CD4-positive, alpha-beta memory T cell (primary cell): ENCODE data around the gene CDYL. TPM values are rescaled to one million over a fixed set of nuclear protein-coding genes. Genes with fewer than 3 reads are reported as not detected.
"Not testable (repeated sequence)": the region's sequence is repeated elsewhere in the genome, so short reads cannot be mapped to it uniquely, and the experiment has no call there.

Source experiments
- CTCF ChIA-PET: fragments of 350-600 bp; sonication (Branson Sonifier 250); formaldehyde crosslinking; loops from one replicate; lab custom pipeline; 2021; ENCODE audit warnings: inconsistent platforms; ENCODE audit not compliant: partially characterized antibody; lab: Charles Lee
- POLR2A ChIA-PET: fragments of 350-600 bp; sonication (Branson Sonifier 250); formaldehyde crosslinking; loops from one replicate; lab custom pipeline; 2021; ENCODE audit not compliant: partially characterized antibody; lab: Charles Lee
- DNase-seq, 5 donors: peaks; one replicate each; pipeline versions ENCODE4 v3.0.0 to v3.0.0-alpha.2; 2020 to 2022; ENCODE audit warnings: mixed read lengths in 1 of 5
- H3K27ac ChIP-seq: one replicate; pipeline ENCODE4 v1.7.0; 2013; ENCODE audit warnings: low read depth, low read length
- H3K27me3 ChIP-seq: 2 replicates; pipeline ENCODE4 v1.7.0; 2013; ENCODE audit warnings: mild to moderate bottlenecking, low read length, moderate library complexity; ENCODE audit not compliant: insufficient read depth
- H3K36me3 ChIP-seq: 2 replicates; pipeline ENCODE4 v1.7.0; 2013; ENCODE audit warnings: mild to moderate bottlenecking, low read length, moderate library complexity; ENCODE audit not compliant: insufficient read depth
- H3K4me1 ChIP-seq: 2 replicates; pipeline ENCODE4 v1.7.0; 2013; ENCODE audit warnings: mild to moderate bottlenecking, low read length, moderate library complexity; ENCODE audit not compliant: insufficient read depth
- H3K4me3 ChIP-seq, 2 donors: one replicate each; pipeline ENCODE4 v1.7.0; 2013; ENCODE audit warnings: low read length in 2 of 2, mild to moderate bottlenecking in 1 of 2
- H3K9me3 ChIP-seq, 2 donors: one replicate each; pipeline ENCODE4 v1.7.0; 2013; ENCODE audit warnings: low read length in 2 of 2, control low read depth in 1 of 2; ENCODE audit not compliant: control insufficient read depth in 1 of 2
- H3K27ac Mint-ChIP-seq, 7 donors: one replicate each; pipeline ENCODE4 v1.8.0; 2020 to 2021; ENCODE audit warnings: mixed read lengths in 7 of 7, mild to moderate bottlenecking in 6 of 7, inconsistent platforms in 3 of 7, moderate library complexity in 3 of 7
- H3K27me3 Mint-ChIP-seq, 2 donors: one replicate each; pipeline ENCODE4 v1.8.0; 2020 to 2021; ENCODE audit warnings: mixed read lengths in 2 of 2
- H3K36me3 Mint-ChIP-seq, 2 donors: one replicate each; pipeline ENCODE4 v1.8.0; 2020 to 2021; ENCODE audit warnings: mixed read lengths in 2 of 2, inconsistent platforms in 1 of 2, mild to moderate bottlenecking in 1 of 2
- H3K4me1 Mint-ChIP-seq, 4 donors: one replicate each; pipeline ENCODE4 v1.8.0; 2020 to 2021; ENCODE audit warnings: mixed read lengths in 4 of 4, mild to moderate bottlenecking in 1 of 4
- H3K4me3 Mint-ChIP-seq, 8 donors: one replicate each; pipeline ENCODE4 v1.8.0; 2020 to 2021; ENCODE audit warnings: mixed read lengths in 8 of 8, mild to moderate bottlenecking in 7 of 8, moderate library complexity in 6 of 8, inconsistent platforms in 3 of 8
- H3K9me3 Mint-ChIP-seq, 8 donors: one replicate each; pipeline ENCODE4 v1.8.0; 2020 to 2021; ENCODE audit warnings: mixed read lengths in 8 of 8, mild to moderate bottlenecking in 5 of 8, inconsistent platforms in 3 of 8, moderate library complexity in 1 of 8
- intact Hi-C: fragments of 100-400 bp; cut with micrococcal nuclease; formaldehyde crosslinking; loops from one replicate; pipeline ENCODE4 v1.15.1; 2023
- polyA plus RNA-seq, 2 donors: library from polyadenylated mRNA; unstranded; fragments of 300-500 nt; fragmentation: Illumina TruSeq; gene quantifications; one replicate each; pipeline ENCODE4 v1.2.3, GENCODE V29; 2021
- total RNA-seq, 2 experiments: library from RNA; stranded (reverse); gene quantifications; one replicate each; pipeline ENCODE4 v1.2.3, GENCODE V29; 2021

The CDYL gene
- total and polyA plus RNA-seq, 4 experiments from 2014 or later: 1.5 to 36.7 (median 19.2) TPM

DNA sequence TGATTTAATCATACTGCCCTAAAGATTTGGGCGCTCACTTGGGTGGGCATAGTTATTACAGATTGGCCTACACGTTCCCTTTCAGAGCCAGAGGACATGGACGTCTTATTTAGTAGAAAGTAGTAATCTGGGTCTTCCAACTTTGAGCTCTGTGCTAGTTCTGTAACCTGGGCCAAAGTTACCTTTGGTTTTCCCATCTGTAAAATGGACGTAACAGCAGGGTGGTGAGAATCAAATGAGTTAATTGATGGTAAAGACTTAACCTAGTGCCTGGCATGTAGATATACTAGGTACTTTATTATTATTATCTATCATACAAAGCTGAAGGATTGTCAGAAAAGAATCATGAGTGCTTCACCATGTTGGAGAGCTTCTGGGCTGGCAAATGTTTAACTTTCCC, 74.8 kb downstream of the CDYL start:
- peaks cover 12% of the 10 kb centered on the region for H3K4me1 ChIP-seq
- no peaks in the 10 kb centered on the region for H3K27me3 ChIP-seq
- peaks cover 45 to 67% (median 55%) of the 10 kb centered on the region in 4 donors for H3K4me1 Mint-ChIP-seq
- peaks cover 0 to 4% of the 10 kb centered on the region in 2 donors for H3K9me3 ChIP-seq
- ChIA-PET CTCF (no interaction called here), POLR2A (no interaction called here)
- peaks cover 0 to 7% (median 2%) of the 10 kb centered on the region in 8 donors for H3K9me3 Mint-ChIP-seq
- DNase-seq: no peak
- H3K4me3 ChIP-seq: no peak overlapping the region
- H3K27ac Mint-ChIP-seq: no peak overlapping the region
- H3K27ac ChIP-seq: no peak overlapping the region
- no peaks in the 10 kb centered on the region for H3K36me3 ChIP-seq
- peaks cover 9 to 25% of the 10 kb centered on the region in 2 donors for H3K36me3 Mint-ChIP-seq
- no peak overlapping the region for H3K4me3 Mint-ChIP-seq
- intact Hi-C loops: no loop called here
- H3K27me3 Mint-ChIP-seq: no peaks in the 10 kb centered on the region

DNA sequence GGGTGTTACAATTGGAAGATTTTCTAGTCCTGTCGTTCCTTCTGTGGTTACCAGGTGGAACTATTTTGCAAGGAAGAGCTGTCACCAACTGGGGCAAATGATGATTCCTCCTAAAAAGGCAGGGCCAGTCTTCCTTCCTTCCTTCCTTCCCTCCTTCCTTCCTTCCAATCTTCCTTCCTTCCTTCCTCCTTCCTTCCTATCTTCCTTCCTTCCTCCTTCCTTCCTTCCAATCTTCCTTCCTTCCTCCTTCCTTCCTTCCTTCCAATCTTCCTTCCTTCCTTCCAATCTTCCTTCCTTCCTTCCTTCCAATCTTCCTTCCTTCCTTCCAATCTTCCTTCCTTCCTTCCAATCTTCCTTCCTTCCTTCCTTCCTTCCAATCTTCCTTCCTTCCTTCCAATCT, 76.0 kb downstream of the CDYL start:
- Mint-ChIP-seq H3K4me1 (peaks cover 44 to 66% (median 58%) of the 10 kb centered on the region in 4 donors), H3K4me3 (peak overlapping the region in 1 of 8 donors; percentile 34), H3K36me3 (peaks cover 10 to 25% of the 10 kb centered on the region in 2 donors), H3K27ac (peak overlapping the region in 2 of 7 donors; percentile 29 to 48)
- intact Hi-C loops, H3K27ac ChIP-seq, POLR2A ChIA-PET, H3K9me3 Mint-ChIP-seq, H3K36me3 ChIP-seq, H3K27me3 ChIP-seq, CTCF ChIA-PET, DNase-seq, H3K9me3 ChIP-seq, H3K27me3 Mint-ChIP-seq, H3K4me3 ChIP-seq: not testable (repeated sequence)
- peaks cover 12% of the 10 kb centered on the region for H3K4me1 ChIP-seq

DNA sequence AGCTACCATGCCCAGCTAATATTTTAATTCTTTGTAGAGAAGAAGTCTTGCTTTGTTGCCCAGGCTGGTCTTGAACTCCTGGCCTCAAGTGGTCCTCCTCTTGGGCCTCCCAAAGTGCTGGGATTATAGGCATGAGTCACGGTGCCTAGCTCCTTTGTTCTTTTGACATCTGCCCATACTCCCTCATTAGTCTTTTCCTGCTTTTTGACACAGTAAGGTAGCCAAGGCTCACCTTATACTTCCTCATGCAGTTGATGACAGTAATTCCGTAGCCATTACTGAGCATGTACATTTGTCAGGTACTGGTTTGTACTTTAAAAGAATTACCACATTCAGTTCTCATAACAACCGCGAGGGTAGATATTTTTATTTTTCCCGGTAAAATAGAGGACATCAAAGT, 76.7 kb downstream of the CDYL start:
- H3K27ac Mint-ChIP-seq: no peak overlapping the region
- CTCF ChIA-PET: no interaction called here

DNA sequence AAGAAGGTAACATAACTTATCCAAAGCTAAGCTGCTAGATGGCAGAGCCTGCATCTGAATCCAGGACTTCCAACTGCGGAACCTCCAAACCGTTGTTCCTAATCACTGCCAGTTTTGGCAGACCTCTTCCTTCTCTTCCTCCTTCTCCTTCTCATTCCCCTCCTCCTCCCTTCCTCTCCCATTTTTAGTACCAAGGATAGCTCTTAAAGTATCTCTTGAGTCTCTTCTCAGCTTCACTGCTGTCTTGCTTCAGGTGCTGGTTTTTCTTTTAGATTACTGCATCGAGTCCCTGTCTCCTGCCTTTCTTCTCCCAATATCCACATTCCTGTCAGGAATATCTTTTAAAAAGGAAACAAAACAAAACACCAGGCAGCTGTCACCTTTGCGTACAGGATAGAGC, 77.1 kb downstream of the CDYL start:
- Mint-ChIP-seq H3K27ac (no peak overlapping the region), H3K27me3 (no peaks in the 10 kb centered on the region), H3K4me3 (no peak overlapping the region), H3K4me1 (peaks cover 42 to 65% (median 53%) of the 10 kb centered on the region in 4 donors), H3K36me3 (peaks cover 10 to 25% of the 10 kb centered on the region in 2 donors), H3K9me3 (peaks cover 0 to 5% (median 2%) of the 10 kb centered on the region in 8 donors)
- CTCF ChIA-PET: no interaction called here
- H3K9me3 ChIP-seq: peaks cover 0 to 4% of the 10 kb centered on the region in 2 donors
- POLR2A ChIA-PET: no interaction called here
- no peak for DNase-seq
- H3K27ac ChIP-seq: no peak overlapping the region
- H3K4me3 ChIP-seq: no peak overlapping the region
- intact Hi-C loops: no loop called here
- H3K27me3 ChIP-seq: no peaks in the 10 kb centered on the region
- H3K36me3 ChIP-seq: no peaks in the 10 kb centered on the region
- peaks cover 10% of the 10 kb centered on the region for H3K4me1 ChIP-seq

More for the DNA sequence above, 76.7 kb downstream of the CDYL start:
- no peak for DNase-seq
- Histone ChIP-seq H3K4me3 (no peak overlapping the region), H3K4me1 (peaks cover 12% of the 10 kb centered on the region), H3K9me3 (peaks cover 0 to 4% of the 10 kb centered on the region in 2 donors), H3K27me3 (no peaks in the 10 kb centered on the region), H3K36me3 (no peaks in the 10 kb centered on the region), H3K27ac (no peak overlapping the region)
- peaks cover 10 to 25% of the 10 kb centered on the region in 2 donors for H3K36me3 Mint-ChIP-seq
- peaks cover 45 to 65% (median 57%) of the 10 kb centered on the region in 4 donors for H3K4me1 Mint-ChIP-seq
- POLR2A ChIA-PET: no interaction called here
- peaks cover 0 to 5% (median 2%) of the 10 kb centered on the region in 8 donors for H3K9me3 Mint-ChIP-seq
- no peaks in the 10 kb centered on the region for H3K27me3 Mint-ChIP-seq
- intact Hi-C loops: no loop called here
- no peak overlapping the region for H3K4me3 Mint-ChIP-seq

DNA sequence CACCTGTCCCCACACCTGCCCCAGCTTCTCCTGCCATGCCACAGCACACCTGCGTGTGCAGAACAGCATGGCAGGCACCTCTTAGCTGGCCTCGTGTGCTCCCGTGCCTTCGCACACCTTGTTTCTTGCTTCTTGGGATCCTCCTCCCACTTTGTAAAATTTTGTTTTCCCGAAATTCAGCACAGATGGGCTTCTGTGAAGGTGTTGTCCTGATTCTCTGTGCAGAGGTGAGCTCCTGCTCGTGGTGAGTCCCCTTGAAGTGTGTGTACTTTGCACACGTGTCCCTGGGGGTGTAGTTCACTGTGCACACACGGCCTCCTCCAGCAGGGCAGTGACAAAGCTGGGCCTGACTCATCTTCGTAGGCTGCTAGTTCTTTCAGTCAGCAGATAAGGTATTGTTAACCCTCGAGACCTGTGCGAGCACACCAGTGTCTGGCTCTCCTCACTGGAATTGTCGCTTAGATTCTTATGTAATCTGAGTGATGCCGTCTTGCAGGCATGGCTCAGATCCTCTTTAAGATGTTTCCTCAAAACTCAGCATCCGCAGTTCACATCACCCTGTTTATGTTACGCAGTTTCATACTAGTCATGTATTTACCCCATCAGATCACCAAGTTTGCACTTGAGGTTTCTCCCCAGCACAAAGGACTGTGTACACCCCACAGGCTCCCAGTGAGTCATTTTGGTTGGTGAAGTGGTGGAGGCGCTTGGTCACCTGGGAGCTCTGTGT, 77.7 kb downstream of the CDYL start:
- no peaks in the 10 kb centered on the region for H3K27me3 Mint-ChIP-seq
- Histone ChIP-seq H3K27ac (no peak overlapping the region), H3K36me3 (no peaks in the 10 kb centered on the region), H3K27me3 (no peaks in the 10 kb centered on the region), H3K4me3 (no peak overlapping the region), H3K9me3 (peaks cover 0 to 4% of the 10 kb centered on the region in 2 donors), H3K4me1 (peaks cover 4% of the 10 kb centered on the region)
- ChIA-PET POLR2A (no interaction called here), CTCF (no interaction called here)
- peaks cover 10 to 25% of the 10 kb centered on the region in 2 donors for H3K36me3 Mint-ChIP-seq
- peaks cover 0 to 5% (median 2%) of the 10 kb centered on the region in 8 donors for H3K9me3 Mint-ChIP-seq
- peaks cover 40 to 66% (median 51%) of the 10 kb centered on the region in 4 donors for H3K4me1 Mint-ChIP-seq
- no peak overlapping the region for H3K4me3 Mint-ChIP-seq
- peak overlapping the region in 1 of 7 donors; percentile 4 for H3K27ac Mint-ChIP-seq
- intact Hi-C loops: no loop called here
- DNase-seq: no peak

DNA sequence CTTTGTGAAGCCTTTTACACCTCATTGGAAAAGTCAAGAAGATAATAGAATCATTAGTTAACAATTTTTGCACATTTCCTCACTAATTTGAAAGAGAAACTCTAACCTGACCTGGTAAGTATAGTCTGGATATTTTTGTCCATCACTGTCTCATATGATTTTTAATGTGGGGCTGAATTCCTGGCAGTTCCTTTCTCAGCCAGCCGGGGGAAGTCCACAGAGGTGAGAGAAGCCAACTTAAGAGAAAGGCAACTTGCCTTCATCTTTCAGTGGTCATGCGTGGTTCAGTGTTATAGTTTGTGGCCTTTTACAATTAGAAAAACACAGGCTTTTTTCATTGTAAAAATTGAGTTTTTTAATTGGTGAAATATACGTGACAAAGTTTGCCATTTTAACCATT, 80.6 kb downstream of the CDYL start:
- H3K27me3 Mint-ChIP-seq: no peaks in the 10 kb centered on the region
- H3K27ac Mint-ChIP-seq: no peak overlapping the region

DNA sequence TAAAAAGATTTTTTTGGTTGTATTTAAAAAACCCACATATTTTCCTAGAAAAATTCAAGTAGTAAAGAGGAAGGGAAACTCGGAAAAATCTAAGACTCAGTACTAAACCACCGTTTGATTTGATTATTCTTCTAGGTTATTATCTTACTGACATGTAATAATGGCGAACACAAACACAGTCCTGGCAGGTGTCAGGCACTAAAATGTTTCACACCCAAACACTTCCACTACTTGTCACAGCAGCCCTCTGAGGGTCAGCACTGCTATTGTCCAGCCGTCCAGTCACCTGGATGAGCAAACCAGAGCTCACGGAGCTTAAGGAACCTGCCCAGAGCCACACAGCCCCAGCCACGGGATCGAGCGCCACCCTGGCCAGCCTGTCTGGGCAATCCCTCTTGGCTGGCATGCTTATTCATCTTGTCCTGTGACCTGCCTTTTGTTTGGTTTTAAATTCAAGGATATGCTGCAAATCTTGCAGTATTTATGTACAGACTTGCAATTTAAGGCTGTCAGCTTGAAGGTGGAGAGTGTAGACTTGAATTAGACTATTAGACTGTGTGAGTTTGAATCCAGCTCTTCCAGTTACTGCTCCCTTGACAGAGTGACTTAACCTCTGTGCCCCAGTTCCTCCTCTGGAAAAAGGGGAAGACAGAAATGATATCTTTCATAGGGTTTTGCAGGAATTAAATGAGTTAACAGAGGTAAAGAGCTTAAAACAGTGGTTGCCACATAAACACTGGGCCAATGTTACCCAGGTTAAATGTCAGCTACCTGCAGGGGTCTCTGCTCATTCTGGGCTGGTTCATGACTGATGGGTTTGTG, 82.2 kb downstream of the CDYL start:
- Histone ChIP-seq H3K36me3 (no peaks in the 10 kb centered on the region), H3K9me3 (no peaks in the 10 kb centered on the region), H3K27ac (no peak overlapping the region), H3K27me3 (no peaks in the 10 kb centered on the region), H3K4me1 (no peaks in the 10 kb centered on the region), H3K4me3 (no peak overlapping the region)
- peaks cover 0 to 20% (median 7%) of the 10 kb centered on the region in 8 donors for H3K9me3 Mint-ChIP-seq
- peaks cover 30 to 62% (median 42%) of the 10 kb centered on the region in 4 donors for H3K4me1 Mint-ChIP-seq
- intact Hi-C loops: no loop called here
- peak overlapping the region in 2 of 7 donors; percentile 7 to 26 for H3K27ac Mint-ChIP-seq
- DNase-seq: no peak
- H3K36me3 Mint-ChIP-seq: peaks cover 12 to 31% of the 10 kb centered on the region in 2 donors
- CTCF ChIA-PET: no interaction called here
- H3K4me3 Mint-ChIP-seq: no peak overlapping the region
- POLR2A ChIA-PET: no interaction called here
- H3K27me3 Mint-ChIP-seq: no peaks in the 10 kb centered on the region

More for the DNA sequence above, 80.6 kb downstream of the CDYL start:
- no peak overlapping the region for H3K4me3 ChIP-seq
- intact Hi-C loops: no loop called here
- no peak for DNase-seq
- no peaks in the 10 kb centered on the region for H3K4me1 ChIP-seq
- H3K9me3 Mint-ChIP-seq: peaks cover 0 to 14% (median 2%) of the 10 kb centered on the region in 8 donors
- no peak overlapping the region for H3K4me3 Mint-ChIP-seq
- POLR2A ChIA-PET: no interaction called here
- peaks cover 10 to 25% of the 10 kb centered on the region in 2 donors for H3K36me3 Mint-ChIP-seq
- CTCF ChIA-PET: no interaction called here
- H3K27ac ChIP-seq: no peak overlapping the region
- H3K27me3 ChIP-seq: no peaks in the 10 kb centered on the region
- peaks cover 0 to 4% of the 10 kb centered on the region in 2 donors for H3K9me3 ChIP-seq
- no peaks in the 10 kb centered on the region for H3K36me3 ChIP-seq
- peaks cover 35 to 64% (median 49%) of the 10 kb centered on the region in 4 donors for H3K4me1 Mint-ChIP-seq
